Measurements from ENCODE around the gene TLE3. TPM values are rescaled to one million over a fixed set of nuclear protein-coding genes. Genes with fewer than 3 reads are reported as not detected.

The TLE3 gene
- total and polyA plus RNA-seq, 9 donors = 17.5 to 70.8 (median 58.9) TPM

DNA sequence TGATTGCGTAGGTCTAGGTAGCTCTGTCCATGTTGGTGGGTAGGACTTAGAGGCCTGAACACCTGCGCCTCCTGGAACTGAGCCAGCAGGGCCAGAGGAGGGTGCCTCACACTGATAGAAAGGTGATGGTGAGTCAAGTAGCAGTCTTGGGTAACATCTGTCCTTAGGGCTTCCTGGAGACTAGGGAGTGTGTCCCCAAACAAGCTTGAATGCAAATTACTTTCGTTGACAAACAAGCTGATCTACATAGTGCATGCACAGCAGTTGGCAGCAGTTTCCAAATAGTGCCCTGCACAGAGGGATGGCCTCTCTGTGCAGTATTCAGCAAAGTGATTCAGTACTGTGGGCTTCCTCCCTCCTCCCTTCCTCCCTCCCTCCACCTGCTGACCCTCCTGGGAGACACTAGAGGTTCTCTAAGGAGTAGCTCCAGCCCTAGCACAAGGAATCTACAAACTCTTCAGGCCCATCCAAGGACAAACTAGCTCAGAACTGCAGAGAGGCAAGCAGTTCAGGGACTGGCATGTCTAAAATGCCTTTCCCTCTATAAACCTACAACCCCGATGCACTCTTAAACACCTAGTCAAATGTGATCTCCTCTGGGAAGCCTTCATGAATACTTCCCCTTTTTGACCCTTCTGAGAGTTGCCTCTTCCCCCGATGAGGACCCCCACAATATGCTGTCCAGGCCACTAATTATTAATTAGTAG is 61.0 kb downstream of the TLE3 start:
- no peak for DNase-seq
- no peak for TF ChIP-seq EP300 (IDR thresholded peaks at IDR 0.05)
- no peak for TF ChIP-seq POLR2A (IDR thresholded peaks at IDR 0.05)
- TF ChIP-seq, protein P1, sequence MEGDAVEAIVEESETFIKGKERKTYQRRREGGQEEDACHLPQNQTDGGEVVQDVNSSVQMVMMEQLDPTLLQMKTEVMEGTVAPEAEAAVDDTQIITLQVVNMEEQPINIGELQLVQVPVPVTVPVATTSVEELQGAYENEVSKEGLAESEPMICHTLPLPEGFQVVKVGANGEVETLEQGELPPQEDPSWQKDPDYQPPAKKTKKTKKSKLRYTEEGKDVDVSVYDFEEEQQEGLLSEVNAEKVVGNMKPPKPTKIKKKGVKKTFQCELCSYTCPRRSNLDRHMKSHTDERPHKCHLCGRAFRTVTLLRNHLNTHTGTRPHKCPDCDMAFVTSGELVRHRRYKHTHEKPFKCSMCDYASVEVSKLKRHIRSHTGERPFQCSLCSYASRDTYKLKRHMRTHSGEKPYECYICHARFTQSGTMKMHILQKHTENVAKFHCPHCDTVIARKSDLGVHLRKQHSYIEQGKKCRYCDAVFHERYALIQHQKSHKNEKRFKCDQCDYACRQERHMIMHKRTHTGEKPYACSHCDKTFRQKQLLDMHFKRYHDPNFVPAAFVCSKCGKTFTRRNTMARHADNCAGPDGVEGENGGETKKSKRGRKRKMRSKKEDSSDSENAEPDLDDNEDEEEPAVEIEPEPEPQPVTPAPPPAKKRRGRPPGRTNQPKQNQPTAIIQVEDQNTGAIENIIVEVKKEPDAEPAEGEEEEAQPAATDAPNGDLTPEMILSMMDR (IDR thresholded peaks at IDR 0.05) = no peak
- intact Hi-C loops (cut with DNase I) = no loop called here
- no peak overlapping the region for H3K27ac ChIP-seq
- H3K36me3 ChIP-seq = no peaks in the 10 kb centered on the region
- no peaks in the 10 kb centered on the region for H3K27me3 ChIP-seq
- 79 to 84% (median 81%) methylated on average over 5 of the region's 5 CpGs for WGBS, 3 donors
- no peak overlapping the region for H3K4me3 ChIP-seq
- H3K9me3 ChIP-seq = no peaks in the 10 kb centered on the region
- H3K4me1 ChIP-seq (ENCODE audit: insufficient read depth) = no peaks in the 10 kb centered on the region

GRCh38 chr15:70035719-70036077 is 62.0 kb downstream of the TLE3 start:
- no peak overlapping the region for H3K27ac ChIP-seq
- no peaks in the 10 kb centered on the region for H3K27me3 ChIP-seq
- TF ChIP-seq, protein P1 (IDR thresholded peaks at IDR 0.05) = no peak
- TF ChIP-seq POLR2A (IDR thresholded peaks at IDR 0.05) = no peak
- TF ChIP-seq EP300 (IDR thresholded peaks at IDR 0.05) = no peak
- 84 to 93% (median 87%) methylated on average over 6 of the region's 6 CpGs for WGBS, 3 donors
- no peak overlapping the region for H3K4me3 ChIP-seq
- intact Hi-C loops (cut with DNase I) = no loop called here
- H3K4me1 ChIP-seq (ENCODE audit: insufficient read depth) = no peaks in the 10 kb centered on the region
- no peak for DNase-seq
- H3K9me3 ChIP-seq = no peaks in the 10 kb centered on the region
- no peaks in the 10 kb centered on the region for H3K36me3 ChIP-seq

DNA sequence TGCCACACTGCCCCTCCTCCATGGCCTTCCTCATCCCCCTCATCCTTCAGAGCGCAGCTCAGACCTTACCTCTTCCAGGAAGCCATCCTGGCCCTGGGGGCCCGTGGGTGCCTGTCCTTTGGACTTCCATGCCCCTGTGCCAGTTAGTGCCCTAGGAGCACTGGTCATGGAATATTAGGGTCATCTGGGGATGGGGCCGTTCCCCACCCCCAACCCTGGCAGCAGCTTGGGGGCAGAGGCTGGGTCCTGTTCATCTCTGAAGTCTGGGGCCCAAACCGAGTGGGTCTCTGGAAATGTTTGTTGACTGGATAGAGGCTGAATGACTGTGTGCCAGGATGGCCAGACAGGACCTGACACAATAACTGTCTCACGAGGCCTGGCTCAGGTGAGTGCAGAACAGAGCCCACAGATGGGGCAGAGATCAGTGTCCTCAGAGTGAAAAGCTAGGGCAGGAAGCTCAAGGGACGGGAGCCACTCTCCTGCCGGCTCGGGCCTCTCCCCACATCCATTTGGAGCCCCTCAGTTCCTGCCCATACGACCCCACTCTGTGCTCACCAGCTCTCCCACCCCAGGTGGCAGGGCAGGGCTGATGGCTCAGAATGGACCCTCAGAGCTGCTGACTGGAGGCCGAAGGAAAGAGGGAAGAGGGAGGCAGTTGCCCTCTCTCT is 62.5 kb downstream of the TLE3 start:
- WGBS, 3 donors = 89 to 92% (median 89%) methylated on average over 10 of the region's 10 CpGs
- peak in 2 of 5 donors; percentile 4 to 13 for DNase-seq
- intact Hi-C loops (cut with DNase I) = no loop called here
- Histone ChIP-seq H3K36me3 (no peaks in the 10 kb centered on the region), H3K27ac (no peak overlapping the region), H3K27me3 (no peaks in the 10 kb centered on the region), H3K4me3 (no peak overlapping the region), H3K9me3 (no peaks in the 10 kb centered on the region), H3K4me1 (ENCODE audit: insufficient read depth) (no peaks in the 10 kb centered on the region)
- no peak for TF ChIP-seq POLR2A (IDR thresholded peaks at IDR 0.05)

DNA sequence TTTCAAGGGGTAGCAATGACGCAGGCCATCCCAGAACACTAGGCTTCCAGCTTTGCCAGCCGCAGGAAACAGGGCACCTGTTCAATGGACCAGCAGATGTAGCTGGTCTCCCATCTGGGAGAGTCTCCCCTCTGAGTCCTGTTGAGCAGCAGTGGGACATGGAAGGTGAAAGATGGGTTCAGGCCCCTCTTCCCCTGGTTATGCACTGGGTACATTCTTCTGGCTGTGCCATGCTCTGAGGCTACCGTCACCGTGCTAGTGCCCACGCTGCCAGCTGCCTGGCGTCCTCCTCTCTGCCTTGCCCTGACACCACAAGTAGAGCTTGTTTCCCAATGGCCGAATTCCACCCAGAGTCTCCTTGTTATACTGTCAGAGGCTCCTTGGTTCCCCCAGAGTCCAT is 63.1 kb downstream of the TLE3 start:
- intact Hi-C loops (cut with DNase I) = no loop called here
- H3K27ac ChIP-seq = no peak overlapping the region
- no peak for DNase-seq
- H3K4me3 ChIP-seq = no peak overlapping the region
- no peaks in the 10 kb centered on the region for H3K4me1 ChIP-seq (ENCODE audit: insufficient read depth)
- no peaks in the 10 kb centered on the region for H3K27me3 ChIP-seq
- TF ChIP-seq POLR2A (IDR thresholded peaks at IDR 0.05) = no peak
- no peak for TF ChIP-seq EP300 (IDR thresholded peaks at IDR 0.05)
- TF ChIP-seq, protein P1 (IDR thresholded peaks at IDR 0.05) = no peak
- H3K36me3 ChIP-seq = no peaks in the 10 kb centered on the region
- WGBS, 3 donors = 97 to 100% (median 98%) methylated on average over 7 of the region's 7 CpGs
- H3K9me3 ChIP-seq = no peaks in the 10 kb centered on the region

- Histone ChIP-seq H3K27me3 (no peaks in the 10 kb centered on the region), H3K4me3 (no peak overlapping the region), H3K27ac (no peak overlapping the region), H3K36me3 (no peaks in the 10 kb centered on the region), H3K9me3 (no peaks in the 10 kb centered on the region), H3K4me1 (ENCODE audit: insufficient read depth) (peaks cover 4% of the 10 kb centered on the region)
- 78 to 100% (median 83%) methylated on average over 2 to 4 of the region's 4 CpGs for WGBS, 3 donors
- intact Hi-C loops (cut with DNase I) = no loop called here
- no peak for DNase-seq
- TF ChIP-seq POLR2A (IDR thresholded peaks at IDR 0.05) (no peak), EP300 (IDR thresholded peaks at IDR 0.05) (no peak)
- TF ChIP-seq, protein P1 (IDR thresholded peaks at IDR 0.05) = no peak
Measured at GRCh38 chr15:70034141-70034540, 63.6 kb downstream of the TLE3 start.
